Measurements from ENCODE around the gene RAD51B. TPM values are rescaled to one million over a fixed set of nuclear protein-coding genes. Genes with fewer than 3 reads are reported as not detected.

Gene RAD51B
- total RNA-seq, 1 experiment from 2014 or later = 10.8 TPM

GRCh38 chr14:68143341-68143841 is 323.8 kb downstream of the RAD51B start:
- no peak overlapping the region for H3K4me2 ChIP-seq (ENCODE audit: low read length)
- no peaks in the 10 kb centered on the region for H3K9me3 ChIP-seq (ENCODE audit: low read length)
- H2AFZ ChIP-seq (ENCODE audit: low read length) = no peak overlapping the region
- POLR2A ChIA-PET (ENCODE audit: unreplicated experiment) = interaction anchor here (0.5 to 0.6 kb wide), 3 partner anchors 17 to 652 kb away, joined by 3 to 5 read pairs (median 4); no protein-coding TSS in a partner anchor
- H4K20me1 ChIP-seq (ENCODE audit: low read length) = no peaks in the 10 kb centered on the region
- H3F3A ChIP-seq (ENCODE audit: low read length, unreplicated experiment) = peaks cover 13% of the 10 kb centered on the region
- no TSS peak for BruUV-seq (replicated peaks)
- H3K4me3 ChIP-seq (ENCODE audit: low read length) = no peak overlapping the region
- ATAC-seq = no peak
- no peaks in the 10 kb centered on the region for H3K79me2 ChIP-seq (ENCODE audit: low read length)
- H3K27me3 ChIP-seq (ENCODE audit: low read length) = no peaks in the 10 kb centered on the region
- TF ChIP-seq, protein P1, sequence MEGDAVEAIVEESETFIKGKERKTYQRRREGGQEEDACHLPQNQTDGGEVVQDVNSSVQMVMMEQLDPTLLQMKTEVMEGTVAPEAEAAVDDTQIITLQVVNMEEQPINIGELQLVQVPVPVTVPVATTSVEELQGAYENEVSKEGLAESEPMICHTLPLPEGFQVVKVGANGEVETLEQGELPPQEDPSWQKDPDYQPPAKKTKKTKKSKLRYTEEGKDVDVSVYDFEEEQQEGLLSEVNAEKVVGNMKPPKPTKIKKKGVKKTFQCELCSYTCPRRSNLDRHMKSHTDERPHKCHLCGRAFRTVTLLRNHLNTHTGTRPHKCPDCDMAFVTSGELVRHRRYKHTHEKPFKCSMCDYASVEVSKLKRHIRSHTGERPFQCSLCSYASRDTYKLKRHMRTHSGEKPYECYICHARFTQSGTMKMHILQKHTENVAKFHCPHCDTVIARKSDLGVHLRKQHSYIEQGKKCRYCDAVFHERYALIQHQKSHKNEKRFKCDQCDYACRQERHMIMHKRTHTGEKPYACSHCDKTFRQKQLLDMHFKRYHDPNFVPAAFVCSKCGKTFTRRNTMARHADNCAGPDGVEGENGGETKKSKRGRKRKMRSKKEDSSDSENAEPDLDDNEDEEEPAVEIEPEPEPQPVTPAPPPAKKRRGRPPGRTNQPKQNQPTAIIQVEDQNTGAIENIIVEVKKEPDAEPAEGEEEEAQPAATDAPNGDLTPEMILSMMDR (conservative IDR thresholded peaks at IDR 0.05; ENCODE audit: low read depth, low read length) = no peak
- TF ChIP-seq EZH2phosphoT487 (IDR thresholded peaks at IDR 0.05; ENCODE audit: borderline replicate concordance, low read length) (no peak), EZH2 (IDR thresholded peaks at IDR 0.05; ENCODE audit: low read length, unreplicated experiment) (no peak)
- intact Hi-C loops (cut with micrococcal nuclease) = loop anchor here (5.0 to 10.0 kb wide), 2 partner anchors 126 to 651 kb away; partner anchors contain the start of gene ZFP36L1
- no peaks in the 10 kb centered on the region for H3K9me2 ChIP-seq (replicated peaks; ENCODE audit: low read length)
- peaks cover 79% of the 10 kb centered on the region for H3K4me1 ChIP-seq (ENCODE audit: insufficient read depth, low read length)
- H3K9ac ChIP-seq (ENCODE audit: low read length) = no peak overlapping the region
- no peaks in the 10 kb centered on the region for H3K36me3 ChIP-seq (ENCODE audit: low read depth, low read length)
- CTCF ChIA-PET = interaction anchor here (0.6 kb wide), 1 partner anchor 209 kb away, joined by 3 read pairs; no protein-coding TSS in a partner anchor
- peak; percentile 28 for DNase-seq
- H3K27ac ChIP-seq (ENCODE audit: low read length) = no peak overlapping the region

- Histone ChIP-seq H3K4me3 (ENCODE audit: low read length) (no peak overlapping the region), H2AFZ (ENCODE audit: low read length) (no peak overlapping the region), H3K36me3 (ENCODE audit: low read depth, low read length) (no peaks in the 10 kb centered on the region), H3K4me2 (ENCODE audit: low read length) (no peak overlapping the region), H3F3A (ENCODE audit: low read length, unreplicated experiment) (peaks cover 13% of the 10 kb centered on the region), H3K27me3 (ENCODE audit: low read length) (no peaks in the 10 kb centered on the region), H3K9me2 (replicated peaks; ENCODE audit: low read length) (no peaks in the 10 kb centered on the region), H3K79me2 (ENCODE audit: low read length) (no peaks in the 10 kb centered on the region), H3K4me1 (ENCODE audit: insufficient read depth, low read length) (peaks cover 71% of the 10 kb centered on the region), H3K27ac (ENCODE audit: low read length) (no peak overlapping the region), H3K9me3 (ENCODE audit: low read length) (no peaks in the 10 kb centered on the region), H3K9ac (ENCODE audit: low read length) (no peak overlapping the region), H4K20me1 (ENCODE audit: low read length) (no peaks in the 10 kb centered on the region)
- intact Hi-C loops (cut with micrococcal nuclease) = loop anchor here (5.0 to 10.0 kb wide), 2 partner anchors 127 to 651 kb away; partner anchors contain the start of gene ZFP36L1
- no peak for ATAC-seq
- POLR2A ChIA-PET (ENCODE audit: unreplicated experiment) = interaction anchor here (0.6 kb wide), 1 partner anchor 16 kb away, joined by 5 read pairs; no protein-coding TSS in a partner anchor
- TF ChIP-seq, protein P1 (conservative IDR thresholded peaks at IDR 0.05; ENCODE audit: low read depth, low read length) = no peak
- TF ChIP-seq EZH2phosphoT487 (IDR thresholded peaks at IDR 0.05; ENCODE audit: borderline replicate concordance, low read length) (no peak), EZH2 (IDR thresholded peaks at IDR 0.05; ENCODE audit: low read length, unreplicated experiment) (no peak)
- no peak for DNase-seq
- BruUV-seq (replicated peaks) = no TSS peak
- CTCF ChIA-PET = interaction anchor here (0.6 kb wide), 1 partner anchor 210 kb away, joined by 3 read pairs; no protein-coding TSS in a partner anchor
Measured at GRCh38 chr14:68144051-68144681, 324.6 kb downstream of the RAD51B start.

DNA sequence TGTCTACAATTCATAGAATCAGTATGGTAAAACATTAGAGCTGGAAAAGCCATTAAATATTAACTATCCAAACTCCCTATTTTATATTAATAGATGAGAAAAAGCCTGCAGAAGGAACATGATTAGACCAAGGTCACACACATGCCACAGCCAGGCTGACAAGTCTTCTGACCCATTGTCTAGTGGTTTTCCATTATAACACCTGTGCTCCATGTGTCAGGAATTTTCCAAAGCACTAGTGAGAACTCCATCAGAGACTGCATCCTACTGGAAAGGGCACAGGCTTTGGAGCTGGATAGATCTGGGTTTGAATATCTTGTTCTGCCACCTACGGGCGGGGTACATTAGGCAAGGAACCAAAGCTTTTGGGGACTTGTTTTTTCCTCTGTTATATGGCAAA is 325.5 kb downstream of the RAD51B start:
- Histone ChIP-seq H3K9me2 (replicated peaks; ENCODE audit: low read length) (no peaks in the 10 kb centered on the region), H3K36me3 (ENCODE audit: low read depth, low read length) (no peaks in the 10 kb centered on the region), H2AFZ (ENCODE audit: low read length) (no peak overlapping the region), H3K9ac (ENCODE audit: low read length) (no peak overlapping the region), H3K27ac (ENCODE audit: low read length) (no peak overlapping the region), H3K9me3 (ENCODE audit: low read length) (no peaks in the 10 kb centered on the region), H3K79me2 (ENCODE audit: low read length) (no peaks in the 10 kb centered on the region), H4K20me1 (ENCODE audit: low read length) (no peaks in the 10 kb centered on the region), H3K4me2 (ENCODE audit: low read length) (no peak overlapping the region), H3K27me3 (ENCODE audit: low read length) (no peaks in the 10 kb centered on the region), H3K4me1 (ENCODE audit: insufficient read depth, low read length) (peaks cover 63% of the 10 kb centered on the region), H3K4me3 (ENCODE audit: low read length) (no peak overlapping the region), H3F3A (ENCODE audit: low read length, unreplicated experiment) (peaks cover 7% of the 10 kb centered on the region)
- POLR2A ChIA-PET (ENCODE audit: unreplicated experiment) = no interaction called here
- BruUV-seq (replicated peaks) = no TSS peak
- ATAC-seq (no peak), DNase-seq (no peak)
- intact Hi-C loops (cut with micrococcal nuclease) = loop anchor here (10.0 kb wide), 1 partner anchor 650 kb away; the partner anchor contains the start of gene ZFP36L1
- TF ChIP-seq EZH2 (IDR thresholded peaks at IDR 0.05; ENCODE audit: low read length, unreplicated experiment) (no peak), EZH2phosphoT487 (IDR thresholded peaks at IDR 0.05; ENCODE audit: borderline replicate concordance, low read length) (no peak)
- TF ChIP-seq, protein P1 (conservative IDR thresholded peaks at IDR 0.05; ENCODE audit: low read depth, low read length) = no peak
- CTCF ChIA-PET = no interaction called here

Data from PC-3 (cell line).